GM12801 (cell line): Measurements from ENCODE around the gene PDGFD.

Source experiments
- TF ChIP-seq, protein P1 (sequence below): IDR thresholded peaks from one replicate; pipeline ENCODE4 v1.5.1; 2011; ENCODE audit warnings: control low read depth; ENCODE audit not compliant: insufficient read length; ENCODE audit errors: extremely low read depth

Gene PDGFD

DNA sequence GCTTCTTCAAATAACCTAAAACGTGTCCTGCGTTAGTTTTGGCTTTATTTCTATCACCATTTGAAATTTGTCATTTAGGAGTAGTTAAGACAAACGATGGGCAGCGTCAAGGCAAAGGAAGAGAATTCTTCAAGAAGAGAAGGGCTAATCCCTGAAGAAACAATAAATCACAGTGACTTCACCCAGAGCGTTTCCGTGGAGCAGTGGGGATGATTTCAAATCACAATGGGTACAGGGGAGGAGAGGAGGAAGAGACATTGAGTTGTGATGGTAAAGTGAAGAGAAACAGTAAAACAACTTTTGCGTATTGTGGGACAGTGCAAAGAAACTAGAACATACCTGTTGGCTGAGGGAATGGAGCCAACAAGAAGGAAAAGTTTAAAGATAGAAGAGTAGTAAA is 9.7 kb downstream of the PDGFD start:
- TF ChIP-seq, protein P1, sequence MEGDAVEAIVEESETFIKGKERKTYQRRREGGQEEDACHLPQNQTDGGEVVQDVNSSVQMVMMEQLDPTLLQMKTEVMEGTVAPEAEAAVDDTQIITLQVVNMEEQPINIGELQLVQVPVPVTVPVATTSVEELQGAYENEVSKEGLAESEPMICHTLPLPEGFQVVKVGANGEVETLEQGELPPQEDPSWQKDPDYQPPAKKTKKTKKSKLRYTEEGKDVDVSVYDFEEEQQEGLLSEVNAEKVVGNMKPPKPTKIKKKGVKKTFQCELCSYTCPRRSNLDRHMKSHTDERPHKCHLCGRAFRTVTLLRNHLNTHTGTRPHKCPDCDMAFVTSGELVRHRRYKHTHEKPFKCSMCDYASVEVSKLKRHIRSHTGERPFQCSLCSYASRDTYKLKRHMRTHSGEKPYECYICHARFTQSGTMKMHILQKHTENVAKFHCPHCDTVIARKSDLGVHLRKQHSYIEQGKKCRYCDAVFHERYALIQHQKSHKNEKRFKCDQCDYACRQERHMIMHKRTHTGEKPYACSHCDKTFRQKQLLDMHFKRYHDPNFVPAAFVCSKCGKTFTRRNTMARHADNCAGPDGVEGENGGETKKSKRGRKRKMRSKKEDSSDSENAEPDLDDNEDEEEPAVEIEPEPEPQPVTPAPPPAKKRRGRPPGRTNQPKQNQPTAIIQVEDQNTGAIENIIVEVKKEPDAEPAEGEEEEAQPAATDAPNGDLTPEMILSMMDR: no peak

DNA sequence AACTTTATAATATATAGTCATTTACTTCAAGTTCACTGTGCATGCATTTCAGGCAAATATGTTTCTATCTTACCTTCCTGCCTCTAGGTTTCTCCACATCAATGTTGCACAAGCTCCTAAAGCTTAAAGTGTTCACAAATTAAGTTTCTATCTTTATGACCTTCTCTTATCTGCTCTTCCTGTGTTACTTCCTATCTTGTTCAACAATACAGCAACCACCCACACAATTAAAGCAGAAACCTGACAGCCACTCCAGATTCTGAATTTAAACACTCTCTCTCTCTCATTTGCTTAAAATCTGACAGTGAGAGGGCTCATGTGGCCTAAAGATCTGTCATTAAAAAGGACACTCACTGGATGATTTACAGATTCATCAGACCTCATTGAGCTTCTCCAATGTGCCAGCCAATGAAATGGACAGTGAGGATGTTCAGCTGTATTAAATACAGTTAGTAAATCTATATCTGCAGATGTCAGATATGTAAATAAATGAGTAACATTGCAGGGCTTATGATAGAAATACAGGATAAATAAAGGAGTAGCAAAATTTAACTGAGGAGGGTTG is 10.9 kb downstream of the PDGFD start:
- TF ChIP-seq, protein P1: no peak

DNA sequence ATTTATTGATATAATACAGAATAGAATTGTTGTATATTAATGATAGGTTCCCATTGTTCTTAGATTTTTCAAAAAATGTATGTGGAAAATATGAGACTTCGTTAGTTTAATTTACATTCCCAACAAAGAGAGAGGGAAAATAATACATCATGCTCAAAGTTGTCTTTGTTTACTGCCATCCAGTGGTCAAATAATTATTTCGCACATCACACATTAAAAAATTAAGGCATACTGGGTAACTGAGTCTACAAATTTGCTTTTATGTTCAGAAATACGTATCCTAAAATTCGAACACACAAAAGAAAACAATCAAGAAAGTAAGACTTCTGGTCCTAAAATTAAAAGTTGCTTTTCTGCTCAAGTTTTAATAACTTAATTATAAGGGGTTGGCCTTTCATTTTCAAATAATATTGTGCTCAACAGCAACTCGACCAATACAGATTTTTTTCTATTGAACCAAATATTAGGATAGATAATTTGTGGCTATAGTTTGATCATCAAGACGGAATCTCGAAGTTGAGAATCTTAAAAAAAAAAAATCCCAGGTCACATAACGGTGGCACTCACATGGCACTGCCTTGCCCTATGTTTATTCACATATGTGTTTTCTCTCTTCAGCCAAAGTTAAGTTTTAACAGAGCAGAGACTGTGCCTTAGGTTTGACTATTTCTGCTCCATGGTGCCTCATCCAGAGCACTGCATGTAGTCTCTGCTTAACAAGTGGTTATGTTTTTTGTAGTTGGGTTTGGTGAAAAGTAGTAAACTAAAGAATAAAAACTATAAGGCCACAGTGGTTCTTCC is 12.3 kb downstream of the PDGFD start:
- TF ChIP-seq, protein P1: no peak

DNA sequence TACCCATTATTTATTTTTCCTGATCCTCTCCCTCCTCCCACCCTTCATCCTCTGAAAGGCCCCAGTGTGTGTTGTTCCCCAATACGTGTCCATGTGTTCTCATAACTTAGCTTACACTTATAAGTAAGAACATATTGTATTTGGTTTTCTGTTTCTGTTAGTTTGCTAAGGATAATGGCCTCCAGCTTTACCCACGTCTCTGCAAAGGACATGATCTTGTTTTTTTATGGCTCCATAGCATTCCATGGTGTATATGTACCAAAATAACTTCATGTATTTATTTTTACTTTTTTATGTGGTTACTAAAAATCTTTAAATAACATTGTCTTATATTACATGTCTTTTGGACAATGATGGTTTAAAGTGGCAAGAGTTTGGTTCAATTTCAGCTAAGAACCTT is 15.2 kb downstream of the PDGFD start:
- TF ChIP-seq, protein P1: no peak

DNA sequence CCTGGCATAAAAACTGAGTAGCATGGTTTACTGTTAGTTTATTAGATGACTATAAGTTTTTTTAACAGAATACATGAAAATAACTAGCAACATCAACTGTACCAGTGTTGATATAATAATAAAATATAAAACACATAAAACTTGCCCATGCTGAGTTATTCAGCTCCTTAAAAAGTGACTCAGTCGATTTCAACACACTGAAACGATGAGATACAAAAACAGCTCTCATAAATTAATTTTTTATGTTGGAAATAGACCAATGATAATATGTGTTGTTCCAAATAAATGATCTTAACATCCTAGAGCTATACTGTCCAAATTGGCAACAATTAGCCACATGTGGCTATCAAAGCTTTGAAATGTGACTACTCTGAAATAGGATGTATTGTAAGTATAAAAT is 15.9 kb downstream of the PDGFD start:
- TF ChIP-seq, protein P1: no peak

DNA sequence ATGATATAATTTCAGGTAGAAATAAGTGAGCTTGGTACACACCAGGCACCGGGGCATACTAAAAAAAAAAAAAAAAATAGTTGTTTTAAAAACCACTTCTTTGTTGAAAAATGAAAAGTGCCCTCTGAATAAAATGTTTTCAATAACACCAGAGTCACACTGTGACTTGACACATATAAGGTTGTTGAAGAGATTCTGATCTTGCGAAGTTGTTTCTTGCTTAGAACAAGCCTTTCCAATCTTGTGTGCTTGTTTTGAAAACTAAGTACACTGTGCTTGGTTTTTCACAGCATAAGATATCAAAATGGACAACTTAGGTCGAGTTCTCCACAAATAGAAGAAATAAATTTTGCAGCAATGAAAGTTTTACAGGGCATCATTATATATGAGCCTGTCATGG is 17.0 kb downstream of the PDGFD start:
- TF ChIP-seq, protein P1: no peak

DNA sequence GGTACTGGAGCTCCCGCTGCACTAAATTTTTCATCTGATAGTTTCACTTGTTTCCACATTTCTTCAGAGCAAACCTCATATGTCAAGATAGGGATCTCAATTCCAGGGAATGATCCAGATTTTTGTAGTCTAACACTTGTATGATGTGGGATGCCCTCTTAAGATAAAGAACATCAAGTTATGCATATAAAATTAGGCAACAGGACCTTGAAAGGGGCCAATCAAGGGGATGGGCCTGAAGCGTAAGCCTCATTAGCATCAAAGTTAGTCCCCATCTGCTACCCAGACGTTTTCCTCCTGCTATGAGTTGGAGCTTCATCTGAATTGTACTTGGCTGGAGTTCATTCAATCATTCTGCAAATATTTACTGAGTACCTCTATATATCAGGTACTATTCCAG is 17.5 kb downstream of the PDGFD start:
- TF ChIP-seq, protein P1: no peak
